ENCODE results near the gene ZNF428.

ZNF428 gene

GRCh38 chr19:43634872-43635560 is 15.6 kb upstream of the ZNF428 start:
- no peak for TF ChIP-seq CTCF (IDR thresholded peaks at IDR 0.05; ENCODE audit: control insufficient read depth, extremely low read depth, insufficient read depth)
- DNase-seq (ENCODE audit: low read depth), result no peak
- H3K4me3 ChIP-seq (ENCODE audit: low read depth, low read length), result no peak overlapping the region

GRCh38 chr19:43634506-43634871 is 15.1 kb upstream of the ZNF428 start:
- TF ChIP-seq CTCF (IDR thresholded peaks at IDR 0.05; ENCODE audit: control insufficient read depth, extremely low read depth, insufficient read depth), result no peak
- no peak overlapping the region for H3K4me3 ChIP-seq (ENCODE audit: low read depth, low read length)
- no peak for DNase-seq (ENCODE audit: low read depth)

DNA sequence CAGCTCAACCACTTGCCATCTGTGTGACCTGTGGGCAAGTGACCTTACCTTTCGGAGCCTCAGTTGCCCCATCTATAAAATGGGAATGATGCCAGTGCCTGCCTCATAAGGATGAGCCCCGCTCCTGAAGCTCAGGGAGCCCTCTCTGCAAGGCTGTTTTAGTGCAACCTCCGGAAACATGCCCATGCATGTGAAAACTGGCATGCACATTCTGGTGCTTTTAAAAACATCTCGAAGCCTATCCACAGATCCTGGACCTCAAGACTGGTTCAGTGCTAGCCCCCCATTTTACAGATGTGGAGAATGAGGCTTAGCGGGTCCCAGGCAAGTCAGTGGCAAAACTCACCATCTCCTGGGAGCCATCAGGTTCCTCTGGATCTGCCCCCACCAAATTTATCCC is 14.6 kb upstream of the ZNF428 start:
- H3K4me3 ChIP-seq (ENCODE audit: low read depth, low read length), result no peak overlapping the region
- no peak for DNase-seq (ENCODE audit: low read depth)
- no peak for TF ChIP-seq CTCF (IDR thresholded peaks at IDR 0.05; ENCODE audit: control insufficient read depth, extremely low read depth, insufficient read depth)

GRCh38 chr19:43633520-43633919 is 14.1 kb upstream of the ZNF428 start:
- DNase-seq (ENCODE audit: low read depth), result no peak
- TF ChIP-seq CTCF (IDR thresholded peaks at IDR 0.05; ENCODE audit: control insufficient read depth, extremely low read depth, insufficient read depth), result no peak
- H3K4me3 ChIP-seq (ENCODE audit: low read depth, low read length), result no peak overlapping the region

DNA sequence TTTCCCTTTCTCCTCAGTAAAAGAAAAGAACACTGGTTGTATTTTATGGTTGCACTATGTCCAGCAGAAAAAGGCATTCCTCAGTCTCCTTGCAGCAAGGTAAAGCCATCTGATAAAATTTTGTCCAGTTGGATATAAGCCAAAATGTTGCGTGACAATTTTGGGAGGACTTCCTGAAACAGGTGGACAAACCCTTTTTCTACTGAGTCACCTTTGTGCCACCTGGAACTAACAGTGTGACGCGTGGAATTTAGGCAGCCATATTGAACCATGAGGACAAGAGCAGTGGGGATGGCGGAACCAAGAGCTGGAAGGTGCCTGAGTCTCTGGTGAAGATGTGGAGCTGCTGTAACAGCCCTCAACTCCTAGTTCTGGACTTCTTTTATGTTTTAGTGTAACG is 12.1 kb upstream of the ZNF428 start:
- TF ChIP-seq CTCF (IDR thresholded peaks at IDR 0.05; ENCODE audit: control insufficient read depth, extremely low read depth, insufficient read depth), result no peak
- no peak for DNase-seq (ENCODE audit: low read depth)
- no peak overlapping the region for H3K4me3 ChIP-seq (ENCODE audit: low read depth, low read length)

DNA sequence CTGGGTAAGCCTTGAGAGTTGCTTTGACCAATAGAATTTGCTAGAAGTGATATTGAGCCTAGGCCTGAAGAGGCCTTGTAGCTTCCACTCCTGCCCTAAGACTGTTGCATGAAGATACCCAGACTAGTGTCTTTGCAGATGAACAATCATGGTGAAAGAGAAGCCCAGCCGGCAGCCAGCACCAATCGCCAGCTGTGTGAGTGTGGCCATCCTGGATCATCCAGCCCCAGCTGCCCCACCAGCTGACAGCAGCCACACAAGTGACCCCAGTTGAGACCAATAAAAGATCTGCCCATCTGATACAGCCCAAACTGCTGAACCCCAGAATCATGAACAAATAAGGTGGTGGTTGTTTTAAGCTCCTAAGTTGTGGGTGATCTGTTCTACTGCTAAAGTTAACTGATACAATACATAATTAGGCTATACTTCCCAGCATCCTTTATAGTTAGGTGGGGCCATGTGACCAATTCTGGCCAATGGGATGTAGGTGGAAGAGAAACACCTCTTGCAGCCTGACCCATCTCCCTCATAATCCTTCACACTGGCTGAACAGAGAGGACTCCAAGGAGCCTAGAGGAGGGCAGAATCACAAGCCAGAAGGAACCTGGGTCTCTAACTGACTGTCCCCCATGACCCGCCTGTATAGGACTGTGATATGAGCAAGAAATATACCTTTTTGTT is 9.4 kb upstream of the ZNF428 start:
- no peak for TF ChIP-seq CTCF (IDR thresholded peaks at IDR 0.05; ENCODE audit: control insufficient read depth, extremely low read depth, insufficient read depth)
- H3K4me3 ChIP-seq (ENCODE audit: low read depth, low read length), result no peak overlapping the region
- no peak for DNase-seq (ENCODE audit: low read depth)

- no peak for DNase-seq (ENCODE audit: low read depth)
- no peak for TF ChIP-seq CTCF (IDR thresholded peaks at IDR 0.05; ENCODE audit: control insufficient read depth, extremely low read depth, insufficient read depth)
- H3K4me3 ChIP-seq (ENCODE audit: low read depth, low read length), result no peak overlapping the region
These were observed 7.4 kb upstream of the ZNF428 start for GRCh38 chr19:43626838-43627237.
